Renal cortical epithelial cell (primary cell): ENCODE data around the gene STOX2. TPM values are rescaled to one million over a fixed set of nuclear protein-coding genes. Genes with fewer than 3 reads are reported as not detected.

Experiments
- total RNA-seq: library from RNA; depleted of rRNA; stranded (reverse); fragments of >200 nt; gene quantifications from 2 replicates; pipeline ENCODE4 v1.2.3, GENCODE V29; 2014

Gene STOX2
- total RNA-seq, 1 donor from 2014 or later, result 16.4 TPM

Other genes starting within 250 kb of the STOX2 start
- 23.4 and 28.5 TPM in 2 replicates for gene RWDD4, start 246.1 kb upstream of the STOX2 start, total RNA-seq
- 48.1 and 63.6 TPM in 2 replicates for gene TRAPPC11, start 246.0 kb upstream of the STOX2 start, total RNA-seq